HepG2 (cell line): ENCODE measurements around the gene STK11. TPM values are rescaled to one million over a fixed set of nuclear protein-coding genes. Genes with fewer than 3 reads are reported as not detected.

Experiments
- ADNP ChIP-seq: sonication (generic); formaldehyde crosslinking; IDR thresholded peaks from 2 replicates; pipeline ENCODE4 v1.4.0; 2020; ENCODE audit warnings: missing genetic modification reagents
- ATF7 ChIP-seq, 2 experiments: fragments of 450-650 bp in 1 of 2; sonication (generic) in 1 of 2; formaldehyde crosslinking in 1 of 2; IDR thresholded peaks; 2 replicates each; pipeline versions ENCODE4 v1.4.0 to v1.6.1; 2016 to 2020; ENCODE audit warnings: antibody characterized with exemption in 1 of 2, mild to moderate bottlenecking in 1 of 2, missing genetic modification reagents in 1 of 2
- GABPA ChIP-seq, 2 experiments: IDR thresholded peaks; 2 replicates each; pipeline ENCODE4 v1.6.1; 2011 to 2016; ENCODE audit warnings: low read depth in 2 of 2, low read length in 1 of 2, missing biosample characterization in 1 of 2, missing genetic modification characterization in 1 of 2
- HMGA1 ChIP-seq: sonication (generic); formaldehyde crosslinking; conservative IDR thresholded peaks from 2 replicates; pipeline ENCODE4 v1.4.0; 2020; ENCODE audit warnings: missing genetic modification reagents
- MLX ChIP-seq: IDR thresholded peaks from 2 replicates; pipeline ENCODE4 v1.6.1; 2016
- PAXIP1 ChIP-seq: sonication (generic); formaldehyde crosslinking; conservative IDR thresholded peaks from 2 replicates; pipeline ENCODE4 v1.4.0; 2020; ENCODE audit warnings: mild to moderate bottlenecking, missing genetic modification reagents, moderate library complexity
- PPARG ChIP-seq: conservative IDR thresholded peaks from 2 replicates; pipeline ENCODE4 v1.6.1; 2016; ENCODE audit warnings: missing biosample characterization, missing genetic modification reagents
- RARA ChIP-seq: IDR thresholded peaks from 2 replicates; pipeline ENCODE4 v1.6.1; 2016; ENCODE audit warnings: missing genetic modification reagents, missing compliant biosample characterization
- ZBTB40 ChIP-seq, 2 experiments: fragments of 450-650 bp in 1 of 2; sonication (generic) in 1 of 2; formaldehyde crosslinking in 1 of 2; IDR thresholded peaks; 2 replicates each; pipeline versions ENCODE4 v1.6.1 to v1.8.0; 2016 to 2022; ENCODE audit warnings: antibody characterized with exemption in 1 of 2, mild to moderate bottlenecking in 1 of 2, missing genetic modification reagents in 1 of 2
- ZFP82 ChIP-seq: sonication (generic); formaldehyde crosslinking; IDR thresholded peaks from 2 replicates; pipeline ENCODE4 v1.5.1; 2020; ENCODE audit warnings: mild to moderate bottlenecking, missing genetic modification reagents, borderline replicate concordance
- ZNF292 ChIP-seq: sonication (generic); formaldehyde crosslinking; IDR thresholded peaks from 2 replicates; pipeline ENCODE4 v1.8.1; 2022; ENCODE audit warnings: mild to moderate bottlenecking, low read depth, missing genetic modification reagents, borderline replicate concordance
- ZNF710 ChIP-seq: sonication (generic); formaldehyde crosslinking; IDR thresholded peaks from 2 replicates; pipeline ENCODE4 v1.5.0; 2020; ENCODE audit warnings: mild to moderate bottlenecking, missing genetic modification reagents, borderline replicate concordance
- polyA plus RNA-seq, 8 experiments: library from polyadenylated mRNA; depleted of rRNA in 3 of 8; stranded (reverse) in 7 of 8; unstranded in 1 of 8; fragments of >200 nt; fragmentation: Illumina TruSeq in 4 of 8; extraction: Trizol in 4 of 8; gene quantifications; 2 replicates each; pipeline versions ENCODE4 v1.2.1 to v1.2.3, GENCODE V29; 2011 to 2016; ENCODE audit warnings: low read depth in 4 of 8, missing spikeins in 1 of 8, mixed read lengths in 1 of 8; ENCODE audit not compliant: insufficient read depth in 1 of 8
- total RNA-seq, 5 experiments: library from RNA; depleted of rRNA; stranded (reverse); fragments of >200 nt; fragmentation: Illumina TruSeq; extraction: Trizol; gene quantifications; 2 replicates each; pipeline ENCODE4 v1.2.3, GENCODE V29; 2016; ENCODE audit warnings: low read depth in 1 of 5

STK11 gene
- total and polyA plus RNA-seq, 2 of the 13 experiments (the other 11 are each of a cell fraction or from before 2014, with no cell fraction given) = 27.5 to 43.6 TPM

- TF ChIP-seq ZBTB40 (IDR thresholded peaks at IDR 0.05) (no peak), ZBTB40 (CRISPR knock-in tag; IDR thresholded peaks at IDR 0.05) (peak; percentile 23; the same call in 1 of the 2 replicates), ATF7 (IDR thresholded peaks at IDR 0.05) (no peak), ATF7 (CRISPR knock-in tag; IDR thresholded peaks at IDR 0.05) (peak; percentile 42; the same call in 1 of the 2 replicates), RARA (CRISPR knock-in tag) (peak; percentile 97), ADNP (CRISPR knock-in tag) (no peak), ZNF710 (CRISPR knock-in tag) (no peak), PPARG (CRISPR knock-in tag) (no peak), ZFP82 (CRISPR knock-in tag) (no peak), GABPA (IDR thresholded peaks at IDR 0.05; ENCODE audit: low read depth, low read length) (no peak), GABPA (CRISPR knock-in tag; IDR thresholded peaks at IDR 0.05; ENCODE audit: low read depth) (peak; percentile 45; the same call in 1 of the 2 replicates), PAXIP1 (peak; percentile 78), HMGA1 (CRISPR knock-in tag) (no peak), MLX (CRISPR knock-in tag) (peak; percentile 42; the same call in 1 of the 2 replicates), ZNF292 (CRISPR knock-in tag) (no peak)
Observed at GRCh38 chr19:1254530-1255185, 49.1 kb downstream of the STK11 start (continued).
